CD14-positive monocyte (primary cell): ENCODE results near the gene LTBP3. TPM values are rescaled to one million over a fixed set of nuclear protein-coding genes. Genes with fewer than 3 reads are reported as not detected.

ENCODE experiments used
- DNase-seq, 3 donors: peaks; one replicate each; pipeline ENCODE4 v3.0.0-alpha.2; 2011 to 2022
- H2AFZ ChIP-seq: 2 replicates; pipeline ENCODE4 v1.6.0; 2012; ENCODE audit warnings: mild to moderate bottlenecking, low read depth, low read length, inconsistent platforms; ENCODE audit not compliant: insufficient read depth, poor library complexity, severe bottlenecking
- H3K27ac ChIP-seq, 2 donors: 1 replicate in 1 of 2; 2 replicates in 1 of 2; pipeline ENCODE4 v1.5.1; 2012 to 2013; ENCODE audit warnings: low read length in 2 of 2, control low read depth in 1 of 2, inconsistent platforms in 1 of 2, low read depth in 1 of 2, mild to moderate bottlenecking in 1 of 2
- H3K27me3 ChIP-seq, 2 donors: one replicate each; pipeline versions ENCODE4 v1.6.0 to v1.6.1; 2011 to 2013; ENCODE audit warnings: low read length in 2 of 2; ENCODE audit not compliant: control insufficient read depth in 2 of 2, insufficient read depth in 2 of 2
- H3K36me3 ChIP-seq, 2 donors: replicated peaks in 1 of 2; 1 replicate in 1 of 2; 2 replicates in 1 of 2; pipeline versions ENCODE4 v1.5.1 to v1.6.1; 2012 to 2013; ENCODE audit warnings: low read length in 2 of 2, control low read depth in 1 of 2, inconsistent platforms in 1 of 2, mild to moderate bottlenecking in 1 of 2; ENCODE audit not compliant: insufficient read depth in 2 of 2, control insufficient read depth in 1 of 2
- H3K4me1 ChIP-seq, 2 donors: 1 replicate in 1 of 2; 2 replicates in 1 of 2; pipeline versions ENCODE4 v1.5.1 to v1.6.1; 2012 to 2013; ENCODE audit warnings: low read length in 2 of 2, control low read depth in 1 of 2, inconsistent platforms in 1 of 2, mild to moderate bottlenecking in 1 of 2, moderate library complexity in 1 of 2; ENCODE audit not compliant: insufficient read depth in 2 of 2, control insufficient read depth in 1 of 2
- H3K4me2 ChIP-seq: replicated peaks from 2 replicates; pipeline ENCODE3; 2012; ENCODE audit warnings: low read length, moderate library complexity, mild to moderate bottlenecking; ENCODE audit not compliant: poor library complexity, severe bottlenecking; ENCODE audit errors: extremely low read depth
- H3K4me3 ChIP-seq, 3 experiments: fragments of 200-600 bp in 1 of 3; sonication (generic) in 1 of 3; replicated peaks in 1 of 3; 1 replicate in 2 of 3; 2 replicates in 1 of 3; pipeline ENCODE4 v1.5.1; 2011 to 2013; ENCODE audit warnings: low read length in 3 of 3, mild to moderate bottlenecking in 3 of 3, control low read depth in 2 of 3, low read depth in 2 of 3, inconsistent platforms in 1 of 3, moderate library complexity in 1 of 3
- H3K79me2 ChIP-seq: 2 replicates; pipeline ENCODE4 v1.6.0; 2012; ENCODE audit warnings: mild to moderate bottlenecking, control low read depth, inconsistent platforms, low read length, moderate library complexity; ENCODE audit not compliant: insufficient read depth
- H3K9ac ChIP-seq: 2 replicates; pipeline ENCODE4 v1.6.0; 2017; ENCODE audit warnings: low read length, mild to moderate bottlenecking; ENCODE audit not compliant: insufficient read depth, poor library complexity, severe bottlenecking
- H3K9me3 ChIP-seq, 2 donors: replicated peaks in 1 of 2; 1 replicate in 1 of 2; 2 replicates in 1 of 2; pipeline versions ENCODE4 v1.5.1 to v1.6.1; 2012 to 2013; ENCODE audit warnings: low read length in 2 of 2, control low read depth in 1 of 2; ENCODE audit not compliant: control insufficient read depth in 1 of 2, insufficient read depth in 1 of 2
- H4K20me1 ChIP-seq: 2 replicates; pipeline ENCODE4 v1.6.0; 2012; ENCODE audit warnings: mild to moderate bottlenecking, low read length, control low read depth, moderate library complexity; ENCODE audit not compliant: insufficient read depth
- H3K27ac Mint-ChIP-seq, 7 donors: one replicate each; pipeline ENCODE4 v1.8.0; 2020; ENCODE audit warnings: mild to moderate bottlenecking in 7 of 7, mixed read lengths in 7 of 7, moderate library complexity in 6 of 7, inconsistent platforms in 2 of 7
- H3K27me3 Mint-ChIP-seq, 3 donors: one replicate each; pipeline ENCODE4 v1.8.0; 2021 to 2022; ENCODE audit warnings: low read depth in 3 of 3, mild to moderate bottlenecking in 3 of 3, mixed read lengths in 3 of 3, moderate library complexity in 3 of 3, inconsistent platforms in 1 of 3
- H3K36me3 Mint-ChIP-seq, 2 donors: one replicate each; pipeline ENCODE4 v1.8.0; 2020; ENCODE audit warnings: mixed read lengths in 2 of 2, inconsistent platforms in 1 of 2, mild to moderate bottlenecking in 1 of 2
- H3K4me1 Mint-ChIP-seq: one replicate; pipeline ENCODE4 v1.8.0; 2020; ENCODE audit warnings: mild to moderate bottlenecking, mixed read lengths
- H3K4me3 Mint-ChIP-seq, 2 donors: one replicate each; pipeline ENCODE4 v1.8.0; 2020; ENCODE audit warnings: mild to moderate bottlenecking in 2 of 2, mixed read lengths in 2 of 2, moderate library complexity in 1 of 2
- H3K9me3 Mint-ChIP-seq, 7 donors: one replicate each; pipeline ENCODE4 v1.8.0; 2020 to 2022; ENCODE audit warnings: mixed read lengths in 7 of 7, mild to moderate bottlenecking in 6 of 7, moderate library complexity in 6 of 7, inconsistent platforms in 2 of 7
- CTCF ChIP-seq: fragments of 200-600 bp; IDR thresholded peaks from one replicate; pipeline ENCODE4 v1.8.0; 2022; ENCODE audit warnings: antibody characterized with exemption, mild to moderate bottlenecking
- WGBS: methylation state at CpG from one replicate; pipeline ENCODE4 v1.1.5; 2013; ENCODE audit warnings: missing lambda C conversion rate; ENCODE audit not compliant: insufficient coverage; 5-methylcytosine and 5-hydroxymethylcytosine counted together
- intact Hi-C, 2 donors: fragments of 100-400 bp; cut with micrococcal nuclease; formaldehyde crosslinking; loops; one replicate each; pipeline versions ENCODE4 v1.15.0 to v1.15.1; 2023
- polyA plus RNA-seq, 3 donors: library from polyadenylated mRNA; depleted of rRNA in 1 of 3; unstranded in 2 of 3; stranded (reverse) in 1 of 3; fragments of 300-500 nt in 2 of 3; fragments of >200 nt in 1 of 3; fragmentation: Illumina TruSeq in 2 of 3; gene quantifications; 1 replicate in 2 of 3; 2 replicates in 1 of 3; pipeline ENCODE4 v1.2.3, GENCODE V29; 2012 to 2021

The LTBP3 gene
- polyA plus RNA-seq, 3 donors, result 3.4 to 19.4 (median 4.6) TPM

DNA sequence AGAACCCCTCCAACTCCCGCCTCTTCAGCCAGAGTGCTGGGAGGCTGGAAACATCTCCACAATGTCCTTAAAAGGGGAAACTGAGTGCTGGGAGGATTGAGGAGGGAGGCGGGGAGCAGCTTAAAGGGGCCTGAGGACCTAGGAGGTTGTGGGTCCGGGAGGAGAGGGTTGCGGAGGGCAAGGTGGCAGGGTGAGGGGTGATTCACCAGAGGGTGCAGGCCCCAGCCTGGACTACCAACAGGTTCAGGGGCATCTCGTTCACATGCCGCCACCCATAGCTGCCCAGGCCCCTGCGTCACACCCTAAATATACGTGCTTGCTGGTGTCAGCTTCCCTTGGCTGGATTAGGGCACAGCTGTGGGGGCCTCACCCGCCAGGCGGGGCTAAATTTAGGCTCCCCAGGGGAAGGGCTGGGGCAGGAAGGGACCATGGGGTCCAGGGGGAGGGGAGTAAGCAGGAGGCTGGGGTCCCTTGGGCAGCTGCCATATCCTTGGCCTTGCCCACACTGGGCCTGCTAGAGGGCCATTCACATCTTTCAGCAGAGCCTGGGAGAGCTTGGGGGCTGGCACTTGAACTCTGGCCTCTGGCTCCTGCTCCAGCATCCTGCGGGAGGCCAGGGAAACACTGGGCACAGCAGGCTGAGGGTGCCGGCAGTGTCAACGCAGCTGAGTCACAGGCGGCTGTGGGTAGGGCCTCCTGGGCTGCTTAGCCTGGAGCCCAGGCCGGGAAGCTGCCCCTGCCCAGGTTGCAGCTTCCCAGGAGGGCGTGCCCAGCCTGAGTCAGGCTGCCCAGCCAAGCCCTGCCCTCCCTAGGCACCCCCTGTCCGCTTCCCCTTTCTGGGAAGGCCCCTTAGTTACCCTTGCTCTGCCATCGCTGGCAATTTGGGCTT is 19.0 kb upstream of the LTBP3 start:
- intact Hi-C loops, result loop anchor here (1.0 to 10.0 kb wide), 3 partner anchors 11 to 552 kb away; partner anchors contain the start of genes MAP3K11 (in 1 of the 2) and SNX15 (in 1 of the 2)
- H3K27me3 Mint-ChIP-seq, result no peaks in the 10 kb centered on the region
- peak; percentile 95 to 98 (median 95) for DNase-seq
- Histone ChIP-seq H3K27ac (peak overlapping the region; percentile 82 to 93), H3K79me2 (peaks cover 86% of the 10 kb centered on the region), H3K27me3 (no peaks in the 10 kb centered on the region), H3K9ac (peak overlapping the region; percentile 80), H4K20me1 (peaks cover 81% of the 10 kb centered on the region), H3K9me3 (no peaks in the 10 kb centered on the region), H3K36me3 (peaks cover 41% of the 10 kb centered on the region in 2 donors), H3K4me2 (peak overlapping the region; percentile 97), H3K4me3 (peak overlapping the region; percentile 48 to 100 (median 98)), H3K4me1 (peaks cover 49 to 71% of the 10 kb centered on the region in 2 donors), H2AFZ (no peak overlapping the region)
- H3K4me1 Mint-ChIP-seq, result peaks cover 49% of the 10 kb centered on the region
- WGBS, result 9% methylated on average over 15 of the region's 18 CpGs
- no peak for TF ChIP-seq CTCF
- H3K4me3 Mint-ChIP-seq, result peak overlapping the region; percentile 90 to 95
- H3K9me3 Mint-ChIP-seq, result peaks cover 0 to 2% (median 0%) of the 10 kb centered on the region in 7 donors
- H3K36me3 Mint-ChIP-seq, result peaks cover 35 to 51% of the 10 kb centered on the region in 2 donors
- peak overlapping the region; percentile 93 to 97 (median 96) for H3K27ac Mint-ChIP-seq

- Mint-ChIP-seq H3K4me3 (peak overlapping the region; percentile 90 to 95), H3K36me3 (peaks cover 28 to 43% of the 10 kb centered on the region in 2 donors), H3K27ac (peak overlapping the region; percentile 93 to 97 (median 95)), H3K9me3 (peaks cover 0 to 2% (median 0%) of the 10 kb centered on the region in 7 donors), H3K27me3 (no peaks in the 10 kb centered on the region), H3K4me1 (peaks cover 56% of the 10 kb centered on the region)
- peak overlapping the region; percentile 80 for H3K9ac ChIP-seq
- intact Hi-C loops, result loop anchor here (5.0 to 10.0 kb wide), 2 partner anchors 36 to 552 kb away; partner anchors contain the start of genes MAP3K11 (in 1 of the 2) and SNX15 (in 1 of the 2)
- H3K4me2 ChIP-seq, result peak overlapping the region; percentile 97
- no peak for DNase-seq
- H3K36me3 ChIP-seq, result peaks cover 33 to 34% of the 10 kb centered on the region in 2 donors
- H3K79me2 ChIP-seq, result peaks cover 85% of the 10 kb centered on the region
- peaks cover 57 to 79% of the 10 kb centered on the region in 2 donors for H3K4me1 ChIP-seq
- TF ChIP-seq CTCF, result no peak
- H3K9me3 ChIP-seq, result no peaks in the 10 kb centered on the region
- H3K27me3 ChIP-seq, result no peaks in the 10 kb centered on the region
- peak overlapping the region; percentile 82 to 93 for H3K27ac ChIP-seq
- WGBS, result 9% methylated on average over 22 of the region's 26 CpGs
- peak overlapping the region; percentile 48 to 100 (median 98) for H3K4me3 ChIP-seq
- H4K20me1 ChIP-seq, result peaks cover 79% of the 10 kb centered on the region
- no peak overlapping the region for H2AFZ ChIP-seq
Observed at GRCh38 chr11:65576232-65576866, 18.2 kb upstream of the LTBP3 start.
